Activated T-cell treated with anti-CD3 and anti-CD28 coated beads, Interleukin-2, amount 50 U/mL, for 24 hours (primary cell): ENCODE data around the gene GTPBP1.

Experiments used
- DNase-seq: peaks from one replicate; pipeline ENCODE4 v3.0.0-alpha.2; 2020
- H3K27ac Mint-ChIP-seq: 2 replicates; pipeline ENCODE4 v1.8.0; 2020; ENCODE audit warnings: mild to moderate bottlenecking, mixed read lengths
- H3K27me3 Mint-ChIP-seq: 2 replicates; pipeline ENCODE4 v1.8.0; 2020; ENCODE audit warnings: mixed read lengths
- H3K36me3 Mint-ChIP-seq: 2 replicates; pipeline ENCODE4 v1.8.0; 2020; ENCODE audit warnings: low read depth, mixed read lengths
- H3K4me1 Mint-ChIP-seq: 2 replicates; pipeline ENCODE4 v1.8.0; 2020; ENCODE audit warnings: low read depth, mixed read lengths
- H3K4me3 Mint-ChIP-seq: 2 replicates; pipeline ENCODE4 v1.8.0; 2020; ENCODE audit warnings: mild to moderate bottlenecking, moderate library complexity, mixed read lengths
- H3K9me3 Mint-ChIP-seq: 2 replicates; pipeline ENCODE4 v1.8.0; 2020; ENCODE audit warnings: mixed read lengths

The GTPBP1 gene

GRCh38 chr22:38697425-38698089 is 8.2 kb upstream of the GTPBP1 start:
- Mint-ChIP-seq H3K36me3 (peaks cover 71% of the 10 kb centered on the region), H3K4me3 (peak overlapping the region; percentile 93), H3K9me3 (no peaks in the 10 kb centered on the region), H3K27ac (peak overlapping the region; percentile 92), H3K4me1 (peaks cover 75% of the 10 kb centered on the region), H3K27me3 (no peaks in the 10 kb centered on the region)
- DNase-seq = no peak

- H3K4me1 Mint-ChIP-seq = peaks cover 66% of the 10 kb centered on the region
- H3K27ac Mint-ChIP-seq = peak overlapping the region; percentile 92
- peak overlapping the region; percentile 93 for H3K4me3 Mint-ChIP-seq
- no peaks in the 10 kb centered on the region for H3K27me3 Mint-ChIP-seq
- H3K36me3 Mint-ChIP-seq = peaks cover 62% of the 10 kb centered on the region
- no peaks in the 10 kb centered on the region for H3K9me3 Mint-ChIP-seq
- no peak for DNase-seq
Observed at GRCh38 chr22:38698407-38699094, 7.2 kb upstream of the GTPBP1 start.

GRCh38 chr22:38699143-38699542 is 6.6 kb upstream of the GTPBP1 start:
- H3K9me3 Mint-ChIP-seq = no peaks in the 10 kb centered on the region
- peaks cover 56% of the 10 kb centered on the region for H3K36me3 Mint-ChIP-seq
- H3K27ac Mint-ChIP-seq = peak overlapping the region; percentile 92
- H3K4me3 Mint-ChIP-seq = peak overlapping the region; percentile 93
- H3K27me3 Mint-ChIP-seq = no peaks in the 10 kb centered on the region
- DNase-seq = no peak
- peaks cover 65% of the 10 kb centered on the region for H3K4me1 Mint-ChIP-seq

DNA sequence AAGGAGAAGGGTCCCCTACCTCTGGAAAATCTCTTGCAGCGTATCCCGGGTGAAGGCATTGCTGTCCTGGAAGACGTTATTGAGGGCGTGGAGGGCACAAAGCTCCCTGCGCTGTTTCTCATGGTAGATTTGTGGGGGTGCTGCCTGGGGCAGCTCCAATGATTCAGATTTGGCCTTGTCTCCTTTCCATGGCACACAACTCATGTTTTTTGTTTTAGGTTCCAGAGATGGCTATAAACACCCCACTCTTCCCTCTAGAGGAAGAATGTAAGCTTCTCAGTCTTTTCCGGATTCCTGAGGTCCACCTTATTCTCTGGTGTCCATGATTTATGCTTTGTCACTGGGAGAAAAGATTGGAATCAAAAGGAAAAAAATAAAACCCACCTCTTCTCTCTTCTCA is 6.0 kb upstream of the GTPBP1 start:
- H3K27me3 Mint-ChIP-seq = no peaks in the 10 kb centered on the region
- peaks cover 65% of the 10 kb centered on the region for H3K4me1 Mint-ChIP-seq
- H3K9me3 Mint-ChIP-seq = no peaks in the 10 kb centered on the region
- peak overlapping the region; percentile 93 for H3K4me3 Mint-ChIP-seq
- peaks cover 50% of the 10 kb centered on the region for H3K36me3 Mint-ChIP-seq
- peak overlapping the region; percentile 92 for H3K27ac Mint-ChIP-seq
- no peak for DNase-seq

DNA sequence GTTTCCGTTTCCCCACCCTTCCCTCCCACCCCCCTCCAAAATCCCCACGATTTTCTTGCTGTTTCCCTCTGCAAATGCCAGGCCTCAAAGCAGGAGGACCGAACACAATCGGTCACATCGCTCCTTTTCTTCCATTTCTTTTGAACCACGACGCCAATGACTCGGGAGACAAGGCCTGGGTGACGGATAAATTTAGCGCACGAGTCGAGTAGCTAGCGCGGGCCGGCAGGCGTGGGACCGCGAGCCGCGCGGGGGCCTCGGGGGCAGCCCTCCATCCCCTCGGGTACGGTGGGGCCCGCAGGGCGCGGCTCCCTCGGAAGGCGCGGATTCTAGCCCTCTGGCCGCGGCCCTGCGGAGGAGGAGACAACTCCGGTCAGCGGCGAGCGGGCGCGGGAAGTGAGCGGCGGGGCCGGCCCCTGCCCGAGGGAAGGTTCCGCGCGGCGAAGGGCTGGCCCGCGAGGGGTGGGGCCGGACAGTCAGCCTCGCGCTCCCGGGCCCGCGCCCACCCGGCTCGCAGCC is 5.4 kb upstream of the GTPBP1 start:
- Mint-ChIP-seq H3K27me3 (no peaks in the 10 kb centered on the region), H3K36me3 (peaks cover 44% of the 10 kb centered on the region), H3K27ac (peak overlapping the region; percentile 92), H3K4me3 (peak overlapping the region; percentile 93), H3K9me3 (no peaks in the 10 kb centered on the region), H3K4me1 (peaks cover 64% of the 10 kb centered on the region)
- no peak for DNase-seq

DNA sequence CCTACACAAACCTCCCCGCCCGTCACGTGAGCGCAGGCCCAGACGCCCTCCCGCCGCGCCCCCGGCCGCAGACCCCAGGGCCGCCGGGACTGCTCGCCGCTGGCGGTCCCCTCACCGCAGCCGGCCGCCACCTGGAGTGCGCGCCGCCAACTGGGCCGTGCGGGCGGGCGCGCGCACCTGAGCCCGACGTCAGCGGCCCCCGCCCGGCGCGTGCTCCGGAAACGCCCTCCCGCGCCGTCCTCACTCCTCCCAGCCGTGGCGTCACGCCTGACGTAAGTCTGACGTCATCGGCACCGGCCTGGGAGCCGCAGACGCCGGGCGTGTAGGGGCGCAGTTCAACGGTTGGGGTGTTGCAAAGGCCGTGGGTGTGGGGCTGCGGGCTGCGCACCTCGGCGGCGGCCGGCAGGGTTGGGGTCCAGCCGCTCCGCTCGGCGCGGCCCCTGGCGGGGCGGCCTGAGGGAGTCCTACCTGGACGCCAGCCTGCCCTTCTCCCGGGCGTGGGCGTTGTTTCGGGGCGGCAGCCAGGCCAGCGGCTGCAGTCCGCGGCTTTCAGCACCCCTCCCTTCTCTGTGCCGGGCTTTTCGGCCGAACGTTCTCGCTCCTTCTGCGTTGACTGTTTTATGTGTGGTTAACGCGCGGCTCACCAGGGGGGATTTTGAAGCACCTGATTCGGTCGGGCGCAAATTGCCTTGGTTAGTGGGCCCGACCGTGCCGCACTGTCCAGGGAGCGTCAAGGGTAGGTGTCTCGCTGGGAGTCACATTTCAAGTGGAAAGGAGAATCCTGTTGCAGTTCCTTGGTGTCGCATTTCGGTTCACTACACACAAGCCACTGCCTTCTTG is 4.7 kb upstream of the GTPBP1 start, which contains the start of gene JOSD1:
JOSD1 (minus strand) TSS at position 155 of the 840 bp plus-strand sequence. CDS start 956 bp downstream, outside the sequence.
- Mint-ChIP-seq H3K4me1 (peaks cover 60% of the 10 kb centered on the region), H3K4me3 (peak within 1 kb of the TSS; percentile 93), H3K27ac (peak within 1 kb of the TSS; percentile 97), H3K9me3 (no peaks in the 10 kb centered on the region), H3K36me3 (peaks cover 40% of the 10 kb centered on the region), H3K27me3 (no peaks in the 10 kb centered on the region)
- peak; percentile 99 for DNase-seq

DNA sequence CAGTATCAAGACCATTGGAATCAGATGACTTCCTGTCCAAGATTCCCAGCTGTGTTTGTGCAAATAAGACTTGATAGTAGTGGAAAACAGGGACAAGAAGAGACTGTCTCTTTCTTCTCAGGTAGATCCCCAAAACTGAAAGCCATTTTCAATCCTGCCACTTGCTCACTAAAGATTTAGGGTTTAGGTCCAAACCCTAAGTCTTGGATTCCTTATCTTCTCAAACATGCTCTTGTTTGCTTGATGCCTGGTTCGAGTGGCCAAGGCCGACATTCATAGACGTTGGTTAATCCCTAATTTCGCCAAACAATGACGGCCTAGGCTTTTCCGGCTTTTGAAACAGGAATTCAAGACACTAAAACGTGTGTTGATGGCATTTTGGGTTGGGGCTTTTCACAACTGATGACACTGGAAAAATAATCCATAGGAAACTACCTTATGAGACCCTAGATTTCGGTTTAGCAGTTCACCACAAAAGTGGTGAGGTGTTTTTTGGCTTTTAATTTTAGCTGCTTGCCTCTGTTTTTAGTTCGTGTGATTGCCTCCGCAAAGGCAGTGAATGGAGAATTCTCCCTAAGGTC is 1.0 kb upstream of the GTPBP1 start:
- Mint-ChIP-seq H3K36me3 (peaks cover 36% of the 10 kb centered on the region), H3K27ac (peak overlapping the region; percentile 98), H3K4me3 (peak overlapping the region; percentile 93), H3K4me1 (peaks cover 52% of the 10 kb centered on the region), H3K9me3 (no peaks in the 10 kb centered on the region), H3K27me3 (no peaks in the 10 kb centered on the region)
- DNase-seq = no peak

- Mint-ChIP-seq H3K27me3 (no peaks in the 10 kb centered on the region), H3K27ac (peak overlapping the region; percentile 92), H3K36me3 (peaks cover 48% of the 10 kb centered on the region), H3K4me3 (peak overlapping the region; percentile 93), H3K4me1 (peaks cover 62% of the 10 kb centered on the region), H3K9me3 (no peaks in the 10 kb centered on the region)
- peak; percentile 67 for DNase-seq
Observed at GRCh38 chr22:38706101-38706900, 557 bp downstream of the GTPBP1 start.

- Mint-ChIP-seq H3K27me3 (no peaks in the 10 kb centered on the region), H3K36me3 (peaks cover 52% of the 10 kb centered on the region), H3K27ac (peak overlapping the region; percentile 92), H3K4me3 (peak overlapping the region; percentile 93), H3K4me1 (peaks cover 57% of the 10 kb centered on the region), H3K9me3 (no peaks in the 10 kb centered on the region)
- no peak for DNase-seq
Observed at GRCh38 chr22:38706901-38707195, 1.1 kb downstream of the GTPBP1 start.

GRCh38 chr22:38707346-38707745 is 1.6 kb downstream of the GTPBP1 start:
- H3K27ac Mint-ChIP-seq = peak overlapping the region; percentile 92
- no peak for DNase-seq
- H3K36me3 Mint-ChIP-seq = peaks cover 57% of the 10 kb centered on the region
- H3K27me3 Mint-ChIP-seq = no peaks in the 10 kb centered on the region
- H3K4me1 Mint-ChIP-seq = peaks cover 60% of the 10 kb centered on the region
- H3K4me3 Mint-ChIP-seq = peak overlapping the region; percentile 93
- no peaks in the 10 kb centered on the region for H3K9me3 Mint-ChIP-seq

GRCh38 chr22:38707984-38708383 is 2.2 kb downstream of the GTPBP1 start:
- no peak for DNase-seq
- Mint-ChIP-seq H3K4me1 (peaks cover 66% of the 10 kb centered on the region), H3K27me3 (no peaks in the 10 kb centered on the region), H3K27ac (peak overlapping the region; percentile 5), H3K9me3 (no peaks in the 10 kb centered on the region), H3K4me3 (peak overlapping the region; percentile 93), H3K36me3 (peaks cover 63% of the 10 kb centered on the region)

GRCh38 chr22:38709306-38709705 is 3.6 kb downstream of the GTPBP1 start:
- Mint-ChIP-seq H3K36me3 (peaks cover 71% of the 10 kb centered on the region), H3K27ac (no peak overlapping the region), H3K27me3 (no peaks in the 10 kb centered on the region), H3K9me3 (no peaks in the 10 kb centered on the region), H3K4me1 (peaks cover 73% of the 10 kb centered on the region), H3K4me3 (no peak overlapping the region)
- no peak for DNase-seq

- no peak for DNase-seq
- no peaks in the 10 kb centered on the region for H3K27me3 Mint-ChIP-seq
- H3K4me1 Mint-ChIP-seq = peaks cover 70% of the 10 kb centered on the region
- no peaks in the 10 kb centered on the region for H3K9me3 Mint-ChIP-seq
- peaks cover 82% of the 10 kb centered on the region for H3K36me3 Mint-ChIP-seq
- H3K27ac Mint-ChIP-seq = peak overlapping the region; percentile 15
- no peak overlapping the region for H3K4me3 Mint-ChIP-seq
Observed at GRCh38 chr22:38710351-38710750, 4.6 kb downstream of the GTPBP1 start.
